HepG2 (cell line): ENCODE results near the gene CCDC97. TPM values are rescaled to one million over a fixed set of nuclear protein-coding genes. Genes with fewer than 3 reads are reported as not detected.

Source experiments
- ATAC-seq: fragments of 200-7000 bp; cut with Tn5 transposase; 3 replicates; pipeline ENCODE4 v1.9.1; 2020; ENCODE audit warnings: mild to moderate bottlenecking, moderate library complexity
- BruUV-seq: library from RNA; stranded (reverse); fragments of 400-500 nt; replicated peaks from 2 replicates; lab custom pipeline; 2021; lab: Mats Ljungman, UMichigan
- CTCF ChIA-PET: fragments of 300-600 bp; formaldehyde crosslinking; extraction: SDS; loops from one replicate; lab custom pipeline; 2021; ENCODE audit warnings: low total read pairs, inconsistent platforms, low intra/inter-chr PET ratio; lab: Yijun Ruan, JAX
- POLR2A ChIA-PET: fragments of 350-600 bp; sonication (Branson Sonifier 250); formaldehyde crosslinking; loops from one replicate; lab custom pipeline; 2020; ENCODE audit warnings: antibody characterized with exemption, inconsistent platforms; lab: Yijun Ruan, JAX
- DNase-seq: peaks from one replicate; pipeline ENCODE4 v3.0.0-alpha.2; 2015; ENCODE audit warnings: low spot score
- FAIRE-seq: peaks from 3 replicates; lab custom pipeline; 2011; peaks lifted over from hg19 to GRCh38; lab: Jason Lieb, UNC
- H2AFZ ChIP-seq: one replicate; pipeline ENCODE4 v1.6.1; 2011; ENCODE audit warnings: low read length, inconsistent platforms
- H3K27ac ChIP-seq: fragments of 300-600 bp; 3 replicates; pipeline ENCODE4 v1.8.0; 2011; ENCODE audit warnings: mixed run types, mild to moderate bottlenecking, mixed read lengths, low read length, inconsistent platforms; ENCODE audit not compliant: insufficient read depth; ENCODE audit errors: extremely low read length
- H3K27me3 ChIP-seq, 2 experiments: fragments of 200-600 bp in 1 of 2; 2 replicates in 1 of 2; 3 replicates in 1 of 2; pipeline versions ENCODE4 v1.6.0 to v1.8.0; 2011; ENCODE audit warnings: low read length in 2 of 2, mild to moderate bottlenecking in 2 of 2, moderate library complexity in 2 of 2, inconsistent platforms in 1 of 2; ENCODE audit not compliant: insufficient read depth in 2 of 2, control insufficient read depth in 1 of 2
- H3K36me3 ChIP-seq, 2 experiments: fragments of 200-600 bp in 1 of 2; replicated peaks in 1 of 2; 2 replicates in 1 of 2; 3 replicates in 1 of 2; pipeline versions ENCODE4 v1.5.1 to v1.8.0; 2011; ENCODE audit warnings: low read length in 2 of 2, inconsistent platforms in 1 of 2; ENCODE audit not compliant: insufficient read depth in 2 of 2, control insufficient read depth in 1 of 2
- H3K4me1 ChIP-seq: 2 replicates; pipeline ENCODE4 v1.5.1; 2012; ENCODE audit warnings: low read length, inconsistent platforms; ENCODE audit not compliant: insufficient read depth
- H3K4me2 ChIP-seq: 2 replicates; pipeline ENCODE4 v1.6.0; 2011; ENCODE audit warnings: low read depth, low read length, inconsistent platforms
- H3K4me3 ChIP-seq, 3 experiments: fragments of 200-600 bp in 1 of 3; sonication (generic), shearing (Covaris generic) in 1 of 3; replicated peaks in 1 of 3; 2 replicates each; pipeline ENCODE4 v1.5.1; 2011 to 2016; ENCODE audit warnings: low read length in 3 of 3, inconsistent platforms in 2 of 3, low read depth in 2 of 3, mild to moderate bottlenecking in 2 of 3, control low read depth in 1 of 3, mixed read lengths in 1 of 3; ENCODE audit not compliant: insufficient read depth in 1 of 3
- H3K79me2 ChIP-seq: one replicate; pipeline ENCODE4 v1.6.1; 2011; ENCODE audit warnings: low read length, inconsistent platforms; ENCODE audit not compliant: insufficient read depth
- H3K9ac ChIP-seq: 2 replicates; pipeline ENCODE4 v1.6.0; 2011; ENCODE audit warnings: mild to moderate bottlenecking, low read depth, low read length, inconsistent platforms; ENCODE audit not compliant: insufficient read depth
- H3K9me3 ChIP-seq: 2 replicates; pipeline ENCODE4 v1.5.1; 2012; ENCODE audit warnings: mild to moderate bottlenecking, low read length
- H4K20me1 ChIP-seq: 2 replicates; pipeline ENCODE4 v1.6.0; 2011; ENCODE audit warnings: inconsistent platforms, mild to moderate bottlenecking, low read length, moderate library complexity; ENCODE audit not compliant: insufficient read depth
- CBX1 ChIP-seq: IDR thresholded peaks from one replicate; pipeline ENCODE4 v1.6.1; 2016; ENCODE audit warnings: antibody characterized with exemption, low read depth
- ERF ChIP-seq: IDR thresholded peaks from 2 replicates; pipeline ENCODE4 v1.6.1; 2018; ENCODE audit warnings: missing biosample characterization, missing genetic modification reagents
- GABPB1 ChIP-seq: IDR thresholded peaks from 2 replicates; pipeline ENCODE4 v1.6.1; 2016; ENCODE audit warnings: mild to moderate bottlenecking, missing genetic modification reagents, moderate library complexity, missing compliant biosample characterization
- GPN1 ChIP-seq: sonication (generic); formaldehyde crosslinking; IDR thresholded peaks from 2 replicates; pipeline ENCODE4 v1.5.1; 2020; ENCODE audit warnings: missing genetic modification reagents, borderline replicate concordance
- HNRNPK ChIP-seq: fragments of 200-400 bp; formaldehyde crosslinking; IDR thresholded peaks from 2 replicates; pipeline ENCODE4 v1.6.1; 2018; ENCODE audit warnings: low read length, low read depth, moderate library complexity, mild to moderate bottlenecking; ENCODE audit not compliant: poor library complexity, severe bottlenecking
- MAFF ChIP-seq: IDR thresholded peaks from 2 replicates; pipeline ENCODE4 v1.6.1; 2011; ENCODE audit warnings: low read depth, low read length, improper control_type of control experiment
- MTERF4 ChIP-seq: sonication (generic); formaldehyde crosslinking; IDR thresholded peaks from 2 replicates; pipeline ENCODE4 v1.8.0; 2023; ENCODE audit warnings: mild to moderate bottlenecking, missing genetic modification reagents
- NR2F1 ChIP-seq, 2 experiments: fragments of 450-650 bp in 1 of 2; formaldehyde crosslinking in 1 of 2; IDR thresholded peaks; 2 replicates each; pipeline versions ENCODE4 v1.5.0 to v1.6.1; 2016 to 2020; ENCODE audit warnings: mild to moderate bottlenecking in 1 of 2, missing compliant biosample characterization in 1 of 2, missing genetic modification reagents in 1 of 2, moderate library complexity in 1 of 2
- POLR2AphosphoS5 ChIP-seq: IDR thresholded peaks from 2 replicates; pipeline ENCODE4 v1.6.1; 2012; ENCODE audit warnings: low read depth, low read length
- RARA ChIP-seq: IDR thresholded peaks from 2 replicates; pipeline ENCODE4 v1.6.1; 2016; ENCODE audit warnings: missing genetic modification reagents, missing compliant biosample characterization
- SIX4 ChIP-seq: sonication (generic); formaldehyde crosslinking; IDR thresholded peaks from 2 replicates; pipeline ENCODE4 v1.4.0; 2020; ENCODE audit warnings: missing genetic modification reagents
- ZNF350 ChIP-seq: sonication (generic); formaldehyde crosslinking; IDR thresholded peaks from 2 replicates; pipeline ENCODE4 v1.4.0; 2020; ENCODE audit warnings: mild to moderate bottlenecking, low read depth, missing genetic modification reagents, borderline replicate concordance
- ZNF431 ChIP-seq: sonication (generic); formaldehyde crosslinking; IDR thresholded peaks from 2 replicates; pipeline ENCODE4 v1.9.0; 2022; ENCODE audit warnings: missing genetic modification reagents, low read depth, mild to moderate bottlenecking, borderline replicate concordance
- ZNF749 ChIP-seq: sonication (generic); formaldehyde crosslinking; IDR thresholded peaks from 2 replicates; pipeline ENCODE4 v1.8.0; 2022; ENCODE audit warnings: mild to moderate bottlenecking, missing genetic modification reagents, moderate library complexity, borderline replicate concordance
- WGBS: methylation state at CpG from one replicate; pipeline ENCODE4 v1.1.6; 2017; ENCODE audit warnings: low lambda C conversion rate; 5-methylcytosine and 5-hydroxymethylcytosine counted together
- in situ Hi-C: cut with HindIII; loops from 2 replicates; pipeline ENCODE4 v1.10.0; 2017; ENCODE audit warnings: low pct_unique_long_range_greater_than_20kb; ENCODE audit not compliant: extremely low pct_ligation_motif_present
- intact Hi-C: fragments of 100-400 bp; cut with micrococcal nuclease; formaldehyde crosslinking; loops from one replicate; pipeline ENCODE4 v1.10.0; 2022; ENCODE audit not compliant: unreplicated experiment
- polyA plus RNA-seq, 8 experiments: library from polyadenylated mRNA; depleted of rRNA in 3 of 8; stranded (reverse) in 7 of 8; unstranded in 1 of 8; fragments of >200 nt; fragmentation: Illumina TruSeq in 4 of 8; extraction: Trizol in 4 of 8; gene quantifications; 2 replicates each; pipeline versions ENCODE4 v1.2.1 to v1.2.3, GENCODE V29; 2011 to 2016; ENCODE audit warnings: low read depth in 4 of 8, missing spikeins in 1 of 8, mixed read lengths in 1 of 8; ENCODE audit not compliant: insufficient read depth in 1 of 8
- total RNA-seq, 5 experiments: library from RNA; depleted of rRNA; stranded (reverse); fragments of >200 nt; fragmentation: Illumina TruSeq; extraction: Trizol; gene quantifications; 2 replicates each; pipeline ENCODE4 v1.2.3, GENCODE V29; 2016; ENCODE audit warnings: low read depth in 1 of 5
- TF ChIP-seq, protein P1 (sequence below): sonication (generic); formaldehyde crosslinking; IDR thresholded peaks from 2 replicates; pipeline ENCODE4 v1.5.1; 2020; ENCODE audit warnings: missing genetic modification reagents, mild to moderate bottlenecking, borderline replicate concordance
- TF ChIP-seq, protein P2 (sequence below): sonication (generic); formaldehyde crosslinking; IDR thresholded peaks from 2 replicates; pipeline ENCODE4 v1.8.0; 2022; ENCODE audit warnings: missing genetic modification reagents, low read depth, mild to moderate bottlenecking, borderline replicate concordance

Gene CCDC97
- total and polyA plus RNA-seq, 2 of the 13 experiments (the other 11 are each of a cell fraction or from before 2014, with no cell fraction given), result 6.2 to 7.3 TPM

DNA sequence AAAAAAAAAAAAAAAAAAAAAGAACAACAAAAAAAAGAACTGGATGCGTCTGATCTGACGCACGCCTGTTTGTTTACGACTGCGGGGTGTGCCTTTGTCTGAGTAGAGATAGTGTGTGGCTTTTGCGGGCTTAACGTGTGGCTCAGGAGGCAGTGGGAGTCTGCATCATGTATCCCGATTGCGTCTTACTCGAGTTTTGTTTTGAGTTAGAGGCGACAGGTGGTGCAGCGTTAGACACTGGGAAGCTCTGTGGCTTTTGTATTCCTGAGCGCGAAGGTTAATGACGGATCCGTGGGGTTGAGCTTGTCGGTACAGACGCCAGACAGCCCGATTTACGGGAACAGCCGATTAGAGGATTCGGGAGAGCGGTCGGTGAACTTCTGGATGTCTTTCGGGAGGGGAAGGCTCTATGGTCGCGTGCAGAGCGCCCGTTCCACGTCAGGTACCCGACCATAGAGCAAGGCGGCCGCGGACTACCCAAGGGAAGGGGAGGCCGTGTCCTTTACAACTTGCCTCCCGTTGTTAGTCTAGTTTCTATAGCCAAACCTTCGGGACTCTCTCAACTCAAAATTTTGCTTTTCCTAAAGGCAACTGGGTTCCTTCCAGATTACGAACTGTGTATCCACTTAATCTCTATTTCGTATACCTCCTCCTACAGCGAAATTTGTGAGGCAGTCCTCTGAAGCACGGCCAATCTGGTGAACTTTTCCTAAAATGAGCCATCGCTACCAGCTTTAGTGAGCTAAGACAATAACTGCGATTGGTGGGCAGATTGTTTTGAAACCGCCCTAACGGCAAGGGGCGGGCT, 46.7 kb upstream of the CCDC97 start (continued):
- TF ChIP-seq, protein P1, sequence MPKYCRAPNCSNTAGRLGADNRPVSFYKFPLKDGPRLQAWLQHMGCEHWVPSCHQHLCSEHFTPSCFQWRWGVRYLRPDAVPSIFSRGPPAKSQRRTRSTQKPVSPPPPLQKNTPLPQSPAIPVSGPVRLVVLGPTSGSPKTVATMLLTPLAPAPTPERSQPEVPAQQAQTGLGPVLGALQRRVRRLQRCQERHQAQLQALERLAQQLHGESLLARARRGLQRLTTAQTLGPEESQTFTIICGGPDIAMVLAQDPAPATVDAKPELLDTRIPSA (CRISPR knock-in tag), result peak; percentile 37; the same call in 1 of the 2 replicates
- TF ChIP-seq CBX1, result no peak
- peak; percentile 2; the same call in 1 of the 2 replicates for TF ChIP-seq ERF (CRISPR knock-in tag)

GRCh38 chr19:41263850-41264580, 46.0 kb upstream of the CCDC97 start, which contains the start of gene HNRNPUL1:
Gene HNRNPUL1 (plus strand): TSS chr19:41264372. CDS start chr19:41264504, 132 bp downstream.
- CTCF ChIA-PET, result interaction anchor here (3.8 kb wide), 1 partner anchor 60 kb away, joined by 55 read pairs; no protein-coding TSS in a partner anchor
- H3K9ac ChIP-seq, result peak within 1 kb of the TSS; percentile 100
- intact Hi-C loops (loop anchor here (2.0 kb wide), 1 partner anchor 45 kb away; no protein-coding TSS in a partner anchor), in situ Hi-C loops (loop anchor here (5.0 kb wide), 2 partner anchors 37 to 62 kb away; no protein-coding TSS in a partner anchor)
- H4K20me1 ChIP-seq, result no peaks in the 10 kb centered on the region
- peaks cover 28% of the 10 kb centered on the region for H3K4me1 ChIP-seq
- POLR2A ChIA-PET, result interaction anchor here (0.6 to 4.5 kb wide), 23 partner anchors 9 to 802 kb away, joined by 3 to 104 read pairs (median 9); partner anchors contain the start of genes B9D2, CCDC97, CYP2S1 and DMAC2
- peak within 1 kb of the TSS; percentile 73 to 93 (median 90) for H3K4me3 ChIP-seq
- peak; percentile 100 for FAIRE-seq
- peaks cover 44% of the 10 kb centered on the region for H3K79me2 ChIP-seq
- peak within 1 kb of the TSS; percentile 96 for H3K4me2 ChIP-seq
- no peaks in the 10 kb centered on the region; a peak in 1 of 5 replicates for H3K27me3 ChIP-seq
- H3K9me3 ChIP-seq, result no peaks in the 10 kb centered on the region
- peak within 1 kb of the TSS; percentile 97 for H3K27ac ChIP-seq
- DNase-seq, result peak; percentile 100
- ATAC-seq, result peak; percentile 64
- BruUV-seq, result no TSS peak
- WGBS, result 3% methylated on average over 28 of the region's 55 CpGs
- H2AFZ ChIP-seq, result no peak within 1 kb of the TSS
- H3K36me3 ChIP-seq, result peaks cover 2 to 16% of the 10 kb centered on the region in 2 experiments
- no peak for TF ChIP-seq ZNF431 (CRISPR knock-in tag)
- no peak for TF ChIP-seq SIX4 (CRISPR knock-in tag)
- no peak for TF ChIP-seq NR2F1 (CRISPR knock-in tag; IDR thresholded peaks at IDR 0.05)
- TF ChIP-seq MAFF, result no peak
- TF ChIP-seq HNRNPK, result peak; percentile 80
- 0 out of 2 replicates have a peak, but pooled peaks have one; percentile 75 for TF ChIP-seq ZNF749 (CRISPR knock-in tag)
- TF ChIP-seq ZNF350 (CRISPR knock-in tag), result peak; percentile 71; the same call in 1 of the 2 replicates
- TF ChIP-seq GABPB1 (CRISPR knock-in tag), result peak; percentile 93
- TF ChIP-seq RARA, result no peak
- peak; percentile 13 for TF ChIP-seq POLR2AphosphoS5
- TF ChIP-seq GPN1 (CRISPR knock-in tag), result no peak
- no peak for TF ChIP-seq MTERF4 (CRISPR knock-in tag)
- TF ChIP-seq, protein P2, sequence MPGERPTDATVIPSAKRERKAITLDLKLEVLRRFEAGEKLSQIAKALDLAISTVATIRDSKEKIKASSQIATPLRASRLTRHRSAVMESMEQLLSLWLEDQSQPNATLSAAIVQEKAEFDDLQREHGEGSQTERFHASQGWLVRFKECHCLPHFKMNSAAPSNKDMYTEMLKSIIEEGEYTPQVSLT (CRISPR knock-in tag), result no peak
